ENCODE results near the gene PSME3IP1. TPM values are rescaled to one million over a fixed set of nuclear protein-coding genes. Genes with fewer than 3 reads are reported as not detected.

Gene PSME3IP1
- total and polyA plus RNA-seq, 2 of the 8 experiments (the other 6 are each of a cell fraction or from before 2014, with no cell fraction given) = 95.1 to 98.3 TPM

DNA sequence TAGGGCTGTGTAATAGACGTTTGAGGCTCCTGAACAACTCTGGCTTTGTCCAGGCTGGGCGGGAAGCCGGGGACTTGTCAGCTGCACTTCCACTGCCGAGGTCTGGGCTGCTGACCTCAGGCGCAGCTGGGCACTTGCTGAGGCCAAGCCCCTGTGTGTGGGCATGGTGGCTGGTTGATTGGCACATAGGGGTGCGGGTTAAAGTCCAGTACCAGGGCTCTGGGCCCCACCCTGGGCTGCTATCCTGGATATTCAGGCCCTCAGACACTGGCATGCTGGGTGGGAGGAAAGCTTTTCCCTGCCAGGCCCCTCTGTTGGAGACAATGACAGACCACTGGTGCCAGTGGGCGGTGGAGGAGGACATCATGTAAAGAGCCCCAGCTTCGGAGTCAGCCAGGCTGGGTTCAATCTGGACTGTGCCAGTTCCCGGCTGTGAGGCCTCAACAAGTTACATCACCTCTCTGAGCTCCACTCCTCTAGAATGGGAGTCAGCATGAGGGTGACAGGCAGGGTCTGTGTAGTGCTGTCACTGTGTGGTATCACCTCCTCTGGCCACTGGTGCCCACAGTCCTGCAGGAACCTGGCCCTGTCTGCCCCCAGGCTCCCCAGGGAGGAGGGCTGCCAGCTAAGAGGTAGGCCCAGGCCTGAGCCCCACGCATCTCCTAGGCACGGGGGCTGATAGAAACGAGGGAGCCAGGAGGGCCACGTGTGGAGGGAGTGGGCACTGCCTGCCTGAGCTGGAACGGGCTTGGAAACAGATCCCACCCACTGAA is 42.5 kb downstream of the PSME3IP1 start:
- H3K9ac ChIP-seq (replicated peaks in 1 of 4; ENCODE audit: extremely low read depth in 1 of 4, low read depth in 3 of 4, low read length in 3 of 4) = no peak overlapping the region
- H2AFZ ChIP-seq (ENCODE audit: low read length) = no peak overlapping the region
- peak overlapping the region; percentile 81 for H4K91ac ChIP-seq (replicated peaks; ENCODE audit: insufficient read length, low read length)
- POLR2A ChIA-PET (ENCODE audit: partially characterized antibody) = interaction anchor here (0.9 to 1.6 kb wide), 6 partner anchors 9 to 42 kb away, joined by 3 to 5 read pairs (median 4); partner anchors contain the start of genes PSME3IP1 and RSPRY1
- no peak for FAIRE-seq
- peak overlapping the region; percentile 72; the same call in 1 of the 2 replicates for H2BK15ac ChIP-seq (ENCODE audit: low read length)
- H2AK5ac ChIP-seq (ENCODE audit: low read depth, low read length) = no peak overlapping the region
- no peak overlapping the region for H3K14ac ChIP-seq (ENCODE audit: insufficient read length)
- H2BK5ac ChIP-seq (ENCODE audit: low read depth, low read length) = no peak overlapping the region
- no peak overlapping the region for H3K4me2 ChIP-seq (ENCODE audit: insufficient read depth in 1 of 2, low read depth in 2 of 2, low read length in 2 of 2)
- no peaks in the 10 kb centered on the region for H3K36me3 ChIP-seq (ENCODE audit: control insufficient read depth in 2 of 4, insufficient read depth in 4 of 4, low read length in 3 of 4)
- no peak overlapping the region; the same call in 1 of the 2 replicates for H3K18ac ChIP-seq (ENCODE audit: extremely low read depth, low read length)
- peak overlapping the region; percentile 68; the same call in 1 of the 2 replicates for H2BK12ac ChIP-seq (ENCODE audit: low read depth, low read length)
- no peak for DNase-seq (ENCODE audit: low read depth in 1 of 2, low spot score in 2 of 2)
- H3K79me1 ChIP-seq (ENCODE audit: low read depth, low read length) = no peaks in the 10 kb centered on the region
- no peak overlapping the region for H3K56ac ChIP-seq (replicated peaks; ENCODE audit: insufficient read length, low read depth, low read length)
- no peak overlapping the region; the same call in 1 of the 2 replicates for H3K27ac ChIP-seq (ENCODE audit: low read depth, low read length)
- H2BK120ac ChIP-seq (replicated peaks; ENCODE audit: low read depth, low read length) = no peak overlapping the region
- 89% methylated on average over 12 of the region's 14 CpGs; no CpG with 5 or more reads in 1 of the 2 experiments for WGBS, 2 experiments (ENCODE audit: extremely low coverage in 1 of 2, insufficient coverage in 1 of 2, insufficient read length in 1 of 2, insufficient replicate concordance in 2 of 2, low coverage in 1 of 2, low lambda C conversion rate in 2 of 2, missing lambda C conversion rate in 1 of 2)
- CTCF ChIA-PET (ENCODE audit: partially characterized antibody) = interaction anchor here (1.3 to 4.2 kb wide), 5 partner anchors 8 to 179 kb away, joined by 4 to 32 read pairs (median 7); partner anchors contain the start of gene CPNE2
- no peaks in the 10 kb centered on the region for H3K27me3 ChIP-seq (replicated peaks in 1 of 4; ENCODE audit: control insufficient read depth in 3 of 4, extremely low read depth in 1 of 4, insufficient read depth in 3 of 4, low read length in 3 of 4)
- H3K4me3 ChIP-seq (ENCODE audit: extremely low read depth in 1 of 4, insufficient read depth in 2 of 4, low read depth in 3 of 4, low read length in 4 of 4) = no peak overlapping the region
- no peak overlapping the region for H2BK20ac ChIP-seq (ENCODE audit: low read length)
- peaks cover 4 to 23% (median 13%) of the 10 kb centered on the region in 4 experiments for H3K4me1 ChIP-seq (replicated peaks in 1 of 4; ENCODE audit: control insufficient read depth in 3 of 4, insufficient read depth in 4 of 4, low read length in 3 of 4)
- no peaks in the 10 kb centered on the region for H3K23me2 ChIP-seq (ENCODE audit: low read depth, low read length)
- H3K79me2 ChIP-seq (ENCODE audit: control insufficient read depth in 1 of 2, insufficient read depth in 2 of 2, low read length in 2 of 2) = no peaks in the 10 kb centered on the region
- TF ChIP-seq SUZ12 (IDR thresholded peaks at IDR 0.05; ENCODE audit: low read length) = no peak
- no peaks in the 10 kb centered on the region for H3K9me3 ChIP-seq (ENCODE audit: insufficient read depth in 2 of 2, low read depth in 1 of 2, low read length in 1 of 2)
- H4K5ac ChIP-seq (ENCODE audit: insufficient read length, low read depth, low read length) = no peak overlapping the region
- no peak overlapping the region for H4K8ac ChIP-seq (ENCODE audit: extremely low read depth, insufficient read depth, low read length)
- H3K23ac ChIP-seq (ENCODE audit: insufficient read length) = no peak overlapping the region
- no peak overlapping the region for H3K4ac ChIP-seq (replicated peaks; ENCODE audit: insufficient read length, low read depth, low read length)
- no peaks in the 10 kb centered on the region for H4K20me1 ChIP-seq (replicated peaks in 1 of 2; ENCODE audit: control insufficient read depth in 1 of 2, insufficient read depth in 2 of 2, low read length in 2 of 2)
